Measurements from ENCODE around the gene ADORA2B. TPM values are rescaled to one million over a fixed set of nuclear protein-coding genes. Genes with fewer than 3 reads are reported as not detected.
"Not testable (repeated sequence)": the region's sequence is repeated elsewhere in the genome, so short reads cannot be mapped to it uniquely, and the experiment has no call there.

Gene ADORA2B
- total and polyA plus RNA-seq, 12 donors: 0.17 to 4.0 (median 2.0) TPM

DNA sequence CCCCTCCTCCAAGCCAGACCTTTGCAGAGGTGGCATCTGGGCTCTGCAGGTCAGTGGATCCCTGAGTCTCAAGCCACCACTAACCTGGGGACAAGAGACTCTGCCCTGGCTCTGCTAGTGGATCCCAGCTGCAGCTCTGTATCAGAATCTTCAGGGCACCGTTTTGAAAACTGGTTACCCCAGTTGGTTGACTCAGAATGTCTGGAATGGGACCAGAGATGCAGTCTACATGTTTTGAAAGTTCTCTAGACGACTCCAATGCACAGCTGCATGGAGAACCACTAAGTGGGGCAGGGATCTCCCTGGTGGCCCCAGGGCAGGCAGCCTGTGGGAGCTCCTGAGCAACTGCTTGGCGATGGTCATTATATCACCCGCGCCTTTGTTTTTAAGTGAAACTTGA, 34.1 kb upstream of the ADORA2B start:
- intact Hi-C loops (cut with DNase I): no loop called here
- WGBS, 4 donors: 89 to 100% (median 93%) methylated on average over 5 of the region's 5 CpGs
- Histone ChIP-seq H3K27ac (no peak overlapping the region), H3K4me1 (replicated peaks in 1 of 2) (no peaks in the 10 kb centered on the region), H3K27me3 (no peaks in the 10 kb centered on the region), H3K4me3 (no peak overlapping the region), H3K9me3 (replicated peaks in 1 of 3) (no peaks in the 10 kb centered on the region), H3K36me3 (replicated peaks in 1 of 2) (no peaks in the 10 kb centered on the region)
- TF ChIP-seq POLR2A (IDR thresholded peaks at IDR 0.05): no peak
- TF ChIP-seq, protein P1, sequence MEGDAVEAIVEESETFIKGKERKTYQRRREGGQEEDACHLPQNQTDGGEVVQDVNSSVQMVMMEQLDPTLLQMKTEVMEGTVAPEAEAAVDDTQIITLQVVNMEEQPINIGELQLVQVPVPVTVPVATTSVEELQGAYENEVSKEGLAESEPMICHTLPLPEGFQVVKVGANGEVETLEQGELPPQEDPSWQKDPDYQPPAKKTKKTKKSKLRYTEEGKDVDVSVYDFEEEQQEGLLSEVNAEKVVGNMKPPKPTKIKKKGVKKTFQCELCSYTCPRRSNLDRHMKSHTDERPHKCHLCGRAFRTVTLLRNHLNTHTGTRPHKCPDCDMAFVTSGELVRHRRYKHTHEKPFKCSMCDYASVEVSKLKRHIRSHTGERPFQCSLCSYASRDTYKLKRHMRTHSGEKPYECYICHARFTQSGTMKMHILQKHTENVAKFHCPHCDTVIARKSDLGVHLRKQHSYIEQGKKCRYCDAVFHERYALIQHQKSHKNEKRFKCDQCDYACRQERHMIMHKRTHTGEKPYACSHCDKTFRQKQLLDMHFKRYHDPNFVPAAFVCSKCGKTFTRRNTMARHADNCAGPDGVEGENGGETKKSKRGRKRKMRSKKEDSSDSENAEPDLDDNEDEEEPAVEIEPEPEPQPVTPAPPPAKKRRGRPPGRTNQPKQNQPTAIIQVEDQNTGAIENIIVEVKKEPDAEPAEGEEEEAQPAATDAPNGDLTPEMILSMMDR (IDR thresholded peaks at IDR 0.05): no peak
- no peak for DNase-seq

DNA sequence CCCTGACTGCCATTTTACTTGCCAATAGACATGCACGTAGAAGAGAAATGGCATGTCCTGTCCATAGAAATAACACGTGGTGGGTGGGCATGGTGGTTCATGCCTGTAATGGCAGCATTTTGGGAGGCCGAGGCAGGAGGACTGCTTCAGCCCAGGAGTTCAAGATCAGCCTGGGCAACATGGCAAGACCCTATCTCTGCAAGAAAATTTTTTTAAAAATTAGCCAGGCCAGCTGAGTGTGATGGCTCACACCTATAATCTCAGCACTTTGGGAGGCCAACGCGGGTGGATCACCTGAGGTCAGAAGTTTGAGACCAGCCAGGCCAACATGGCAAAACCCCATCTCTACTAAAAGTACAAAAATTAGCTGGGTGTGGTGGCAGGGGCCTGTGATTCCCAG, 33.2 kb upstream of the ADORA2B start:
- not testable (repeated sequence) for DNase-seq
- WGBS, 4 donors: 76 to 84% (median 82%) methylated on average over 5 of the region's 5 CpGs

DNA sequence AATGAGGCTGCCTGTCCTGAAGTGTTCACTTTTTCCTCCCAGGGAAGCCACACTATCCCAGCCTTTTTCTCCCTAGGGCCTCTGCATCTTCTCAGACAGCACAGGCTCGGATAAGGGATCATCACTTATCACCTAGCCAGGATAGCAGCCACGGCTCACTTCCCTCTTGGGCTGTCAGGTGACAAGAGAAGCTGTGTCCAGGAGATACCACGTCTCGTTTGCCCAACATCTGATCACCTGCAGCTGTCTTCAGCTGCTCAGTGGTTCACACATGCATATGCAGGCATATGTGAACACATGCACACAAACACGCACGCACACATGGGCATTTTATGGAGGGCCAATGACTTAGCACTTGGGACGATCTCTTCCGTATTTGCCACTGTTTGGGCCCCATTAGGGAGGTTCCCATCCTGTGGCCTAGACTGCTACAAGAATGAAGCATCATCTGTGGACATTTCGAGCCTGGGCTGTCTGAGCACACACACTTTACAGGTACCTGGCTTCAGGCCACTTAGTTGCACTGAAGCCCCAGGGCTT, 32.4 kb upstream of the ADORA2B start:
- Histone ChIP-seq H3K27me3 (peaks cover 5% of the 10 kb centered on the region), H3K9me3 (replicated peaks in 1 of 3) (no peaks in the 10 kb centered on the region), H3K4me3 (no peak overlapping the region), H3K27ac (no peak overlapping the region), H3K36me3 (replicated peaks in 1 of 2) (no peaks in the 10 kb centered on the region), H3K4me1 (replicated peaks in 1 of 2) (peaks cover 0 to 4% of the 10 kb centered on the region in 2 donors)
- intact Hi-C loops (cut with DNase I): no loop called here
- 87 to 94% (median 91%) methylated on average over 7 to 9 of the region's 9 CpGs for WGBS, 4 donors
- no peak for DNase-seq
- no peak for TF ChIP-seq POLR2A (IDR thresholded peaks at IDR 0.05)
- TF ChIP-seq, protein P1 (IDR thresholded peaks at IDR 0.05): no peak

More for the DNA sequence above, 33.2 kb upstream of the ADORA2B start:
- H3K36me3 ChIP-seq (replicated peaks in 1 of 2); H3K4me1 ChIP-seq (replicated peaks in 1 of 2); H3K4me3 ChIP-seq; H3K9me3 ChIP-seq (replicated peaks in 1 of 3); intact Hi-C loops (cut with DNase I); H3K27me3 ChIP-seq; H3K27ac ChIP-seq: not testable (repeated sequence)

DNA sequence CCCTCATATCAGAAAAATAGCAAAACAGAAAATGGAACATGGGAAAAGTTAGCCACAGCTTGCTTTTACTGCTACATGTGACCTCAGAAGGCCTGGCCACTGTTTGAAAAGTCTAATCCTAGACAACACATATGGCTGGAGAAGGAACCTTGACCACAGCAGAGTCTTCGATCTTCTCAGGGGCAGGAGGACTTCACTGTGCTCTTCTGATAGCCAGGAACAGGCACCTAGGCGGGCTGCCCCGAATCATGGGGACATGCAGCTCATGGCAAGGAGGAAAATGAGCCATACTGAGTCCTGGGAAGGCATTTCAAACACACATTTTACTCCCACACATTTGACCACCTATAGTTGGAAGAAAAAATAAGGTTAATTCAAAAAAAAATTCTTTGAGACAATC, 31.1 kb upstream of the ADORA2B start:
- TF ChIP-seq POLR2A (IDR thresholded peaks at IDR 0.05): no peak
- TF ChIP-seq, protein P1 (IDR thresholded peaks at IDR 0.05): no peak
- intact Hi-C loops (cut with DNase I): no loop called here
- Histone ChIP-seq H3K4me1 (replicated peaks in 1 of 2) (peaks cover 0 to 5% of the 10 kb centered on the region in 2 donors), H3K27ac (no peak overlapping the region), H3K27me3 (peaks cover 9% of the 10 kb centered on the region), H3K4me3 (no peak overlapping the region), H3K36me3 (replicated peaks in 1 of 2) (no peaks in the 10 kb centered on the region), H3K9me3 (replicated peaks in 1 of 3) (no peaks in the 10 kb centered on the region)
- no peak for DNase-seq
- WGBS, 4 donors: 77 to 100% (median 85%) methylated on average over 3 of the region's 3 CpGs

Data from adrenal gland (tissue), 12 donors.